Measurements from ENCODE around the gene NEURL1.

The NEURL1 gene

DNA sequence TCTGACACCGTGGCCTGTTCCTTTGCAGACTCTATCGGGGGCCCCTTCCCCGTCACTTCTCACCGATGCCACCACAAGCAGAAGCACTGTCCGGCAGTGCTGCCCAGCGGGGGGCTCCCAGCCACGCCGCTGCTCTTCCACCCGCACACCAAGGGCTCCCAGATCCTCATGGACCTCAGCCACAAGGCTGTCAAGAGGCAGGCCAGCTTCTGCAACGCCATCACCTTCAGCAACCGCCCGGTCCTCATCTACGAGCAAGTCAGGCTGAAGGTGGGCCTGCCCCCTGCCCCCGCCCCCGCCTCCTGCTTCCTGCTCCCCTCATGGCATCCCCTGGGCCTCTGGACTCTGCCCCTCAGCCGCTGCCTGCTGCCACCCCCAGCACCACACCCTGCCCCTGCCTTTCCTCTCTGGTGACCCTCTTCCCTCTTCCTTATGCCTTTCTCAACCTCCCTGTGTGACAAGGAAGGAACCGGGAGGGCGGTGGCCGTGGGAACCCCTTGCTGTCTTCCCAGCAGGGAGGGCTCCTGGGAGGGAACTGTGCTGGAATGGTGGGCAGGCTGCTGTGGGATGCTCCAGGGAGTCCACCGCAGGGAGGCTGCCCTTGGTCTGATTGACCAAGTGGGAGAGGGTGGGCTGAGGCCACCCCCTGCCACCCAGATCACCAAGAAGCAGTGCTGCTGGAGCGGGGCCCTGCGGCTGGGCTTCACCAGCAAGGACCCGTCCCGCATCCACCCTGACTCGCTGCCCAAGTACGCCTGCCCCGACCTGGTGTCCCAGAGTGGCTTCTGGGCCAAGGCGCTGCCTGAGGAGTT lies 77.5 kb downstream of the NEURL1 start:
- TF ChIP-seq, protein P1, sequence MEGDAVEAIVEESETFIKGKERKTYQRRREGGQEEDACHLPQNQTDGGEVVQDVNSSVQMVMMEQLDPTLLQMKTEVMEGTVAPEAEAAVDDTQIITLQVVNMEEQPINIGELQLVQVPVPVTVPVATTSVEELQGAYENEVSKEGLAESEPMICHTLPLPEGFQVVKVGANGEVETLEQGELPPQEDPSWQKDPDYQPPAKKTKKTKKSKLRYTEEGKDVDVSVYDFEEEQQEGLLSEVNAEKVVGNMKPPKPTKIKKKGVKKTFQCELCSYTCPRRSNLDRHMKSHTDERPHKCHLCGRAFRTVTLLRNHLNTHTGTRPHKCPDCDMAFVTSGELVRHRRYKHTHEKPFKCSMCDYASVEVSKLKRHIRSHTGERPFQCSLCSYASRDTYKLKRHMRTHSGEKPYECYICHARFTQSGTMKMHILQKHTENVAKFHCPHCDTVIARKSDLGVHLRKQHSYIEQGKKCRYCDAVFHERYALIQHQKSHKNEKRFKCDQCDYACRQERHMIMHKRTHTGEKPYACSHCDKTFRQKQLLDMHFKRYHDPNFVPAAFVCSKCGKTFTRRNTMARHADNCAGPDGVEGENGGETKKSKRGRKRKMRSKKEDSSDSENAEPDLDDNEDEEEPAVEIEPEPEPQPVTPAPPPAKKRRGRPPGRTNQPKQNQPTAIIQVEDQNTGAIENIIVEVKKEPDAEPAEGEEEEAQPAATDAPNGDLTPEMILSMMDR (IDR thresholded peaks at IDR 0.05; ENCODE audit: low read depth, low read length, missing control alignments), result no peak
- Histone ChIP-seq H3K27me3 (replicated peaks) (peaks cover 45% of the 10 kb centered on the region), H3K4me3 (ENCODE audit: low read depth, low read length) (no peak overlapping the region), H3K36me3 (replicated peaks) (no peaks in the 10 kb centered on the region), H3K27ac (no peak overlapping the region)
- in situ Hi-C loops (cut with HindIII; ENCODE audit: low pct_ligation_motif_present, low sequenced_read_pairs), result no loop called here
- DNase-seq, result no peak

DNA sequence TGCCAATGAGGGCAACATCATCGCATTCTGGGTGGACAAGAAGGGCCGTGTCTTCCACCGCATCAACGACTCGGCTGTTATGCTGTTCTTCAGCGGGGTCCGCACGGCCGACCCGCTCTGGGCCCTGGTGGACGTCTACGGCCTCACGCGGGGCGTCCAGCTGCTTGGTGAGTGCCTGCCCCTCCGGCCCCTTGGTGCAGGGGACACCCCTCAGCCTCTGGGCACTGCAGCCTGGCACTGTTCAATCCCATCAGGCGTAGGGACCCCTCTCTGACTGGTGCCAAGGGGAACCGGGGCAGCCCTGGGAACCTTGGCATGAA lies 78.1 kb downstream of the NEURL1 start:
- peaks cover 41% of the 10 kb centered on the region for H3K27me3 ChIP-seq (replicated peaks)
- no peaks in the 10 kb centered on the region for H3K36me3 ChIP-seq (replicated peaks)
- in situ Hi-C loops (cut with HindIII; ENCODE audit: low pct_ligation_motif_present, low sequenced_read_pairs), result no loop called here
- TF ChIP-seq, protein P1 (IDR thresholded peaks at IDR 0.05; ENCODE audit: low read depth, low read length, missing control alignments), result no peak
- H3K4me3 ChIP-seq (ENCODE audit: low read depth, low read length), result no peak overlapping the region
- H3K27ac ChIP-seq, result no peak overlapping the region
- no peak for DNase-seq

DNA sequence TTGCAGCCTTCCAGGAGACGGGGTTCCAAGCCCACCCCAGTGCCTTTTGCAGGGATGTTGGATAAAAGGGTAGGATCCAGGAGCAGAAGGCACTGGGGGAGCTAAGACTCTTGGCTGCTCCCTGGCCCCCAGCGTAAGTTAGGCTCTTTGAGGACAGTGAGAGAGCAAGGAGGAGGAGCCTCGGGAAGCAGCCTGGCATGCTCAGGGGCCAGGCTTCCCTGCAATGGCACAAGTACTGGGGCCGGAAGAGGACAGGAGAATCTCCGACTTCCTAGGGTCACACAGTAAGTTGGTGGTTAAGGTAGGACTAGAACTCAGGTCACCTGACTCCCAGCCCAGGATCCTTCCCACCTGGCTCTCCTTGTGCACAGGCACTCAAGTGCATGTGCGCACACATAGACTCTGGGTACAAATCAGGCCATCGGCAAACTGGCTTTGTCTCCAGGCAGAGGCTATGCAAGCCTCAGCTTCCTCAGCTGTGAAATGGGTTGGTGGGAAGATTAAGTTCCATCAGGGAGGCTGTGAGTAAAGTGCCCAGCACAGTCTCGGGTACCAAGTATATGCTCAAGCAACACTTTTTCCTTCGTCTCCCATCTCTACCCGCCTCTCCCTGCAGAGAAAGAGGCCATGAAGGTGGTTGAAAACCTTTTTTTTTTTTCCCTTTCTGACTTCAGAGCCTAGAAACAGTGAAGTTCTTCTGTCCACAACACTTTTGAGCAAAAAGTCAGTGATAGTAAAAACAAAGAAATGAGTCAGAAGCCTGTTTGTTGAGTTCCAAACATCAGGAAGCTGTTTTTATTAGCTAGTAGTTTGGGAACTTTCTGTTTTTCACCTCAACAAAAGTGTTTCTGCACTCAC lies 79.1 kb downstream of the NEURL1 start:
- Histone ChIP-seq H3K4me3 (ENCODE audit: low read depth, low read length) (no peak overlapping the region), H3K27me3 (replicated peaks) (peaks cover 45% of the 10 kb centered on the region), H3K27ac (no peak overlapping the region), H3K36me3 (replicated peaks) (no peaks in the 10 kb centered on the region)
- in situ Hi-C loops (cut with HindIII; ENCODE audit: low pct_ligation_motif_present, low sequenced_read_pairs), result no loop called here
- DNase-seq, result no peak
- TF ChIP-seq, protein P1 (IDR thresholded peaks at IDR 0.05; ENCODE audit: low read depth, low read length, missing control alignments), result no peak

DNA sequence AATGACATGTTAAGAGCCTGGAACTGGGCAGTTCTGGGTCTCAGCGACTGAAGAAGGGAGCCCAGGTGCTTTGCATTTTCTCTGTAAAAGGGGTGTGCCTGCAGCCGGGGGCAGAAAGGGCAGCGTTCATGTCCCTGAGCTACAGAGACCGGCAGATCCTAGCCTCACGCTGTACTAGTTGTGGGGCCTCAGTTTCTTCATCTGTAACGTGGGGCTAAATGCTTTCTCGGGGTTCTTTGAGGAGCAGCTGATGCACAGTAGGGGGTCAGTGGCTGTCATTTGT lies 79.6 kb downstream of the NEURL1 start:
- H3K27me3 ChIP-seq (replicated peaks), result peaks cover 48% of the 10 kb centered on the region
- TF ChIP-seq, protein P1 (IDR thresholded peaks at IDR 0.05; ENCODE audit: low read depth, low read length, missing control alignments), result no peak
- no peaks in the 10 kb centered on the region for H3K36me3 ChIP-seq (replicated peaks)
- H3K27ac ChIP-seq, result no peak overlapping the region
- in situ Hi-C loops (cut with HindIII; ENCODE audit: low pct_ligation_motif_present, low sequenced_read_pairs), result no loop called here
- no peak overlapping the region for H3K4me3 ChIP-seq (ENCODE audit: low read depth, low read length)
- no peak for DNase-seq

DNA sequence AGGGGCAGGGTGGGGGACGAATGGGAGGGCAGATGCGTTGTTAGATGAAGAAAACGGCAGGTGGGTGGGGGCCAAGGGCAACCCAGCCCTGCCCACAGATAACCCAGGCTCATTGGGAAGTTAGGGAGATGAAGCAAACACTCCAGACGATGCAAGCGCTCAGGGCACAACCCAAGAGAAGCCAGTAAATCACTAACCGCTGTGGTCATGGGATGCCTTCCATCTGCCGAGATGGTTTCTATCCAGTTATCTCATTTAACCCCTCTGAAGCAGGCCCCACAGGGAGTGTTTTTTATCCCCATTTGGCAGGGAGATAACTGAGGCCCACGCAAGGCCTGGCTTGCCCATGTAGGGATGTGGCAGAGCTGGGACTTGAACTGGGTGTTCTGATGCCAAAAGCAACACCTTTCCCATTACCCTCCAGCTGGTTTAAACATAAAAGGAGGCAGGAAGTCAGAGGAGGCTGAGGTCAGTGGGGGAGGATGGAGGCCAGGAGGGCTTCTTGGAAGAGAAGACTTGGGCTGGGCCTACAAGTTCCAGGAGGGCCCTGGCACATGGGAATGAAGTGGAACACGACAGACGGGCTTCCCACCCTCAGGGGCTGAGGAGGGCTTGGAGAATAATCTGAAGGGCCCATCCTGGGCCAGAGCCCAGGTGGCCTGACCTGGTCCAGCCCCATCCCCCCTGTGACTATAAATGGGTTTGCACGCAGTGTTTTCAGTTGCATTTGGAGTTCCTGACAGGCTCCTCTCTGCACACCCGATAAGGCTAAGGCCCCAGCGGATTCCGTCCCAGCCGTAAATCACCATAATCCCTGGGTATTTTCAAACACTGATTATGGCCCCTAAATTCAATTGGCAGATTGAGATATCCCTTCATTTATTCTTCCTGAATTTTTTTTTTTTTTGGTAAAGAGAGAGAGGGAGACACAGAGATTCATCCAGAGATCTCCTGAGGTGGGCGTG lies 80.9 kb downstream of the NEURL1 start:
- Histone ChIP-seq H3K27me3 (replicated peaks) (peaks cover 53% of the 10 kb centered on the region), H3K36me3 (replicated peaks) (no peaks in the 10 kb centered on the region), H3K4me3 (ENCODE audit: low read depth, low read length) (no peak overlapping the region), H3K27ac (no peak overlapping the region)
- no peak for DNase-seq
- in situ Hi-C loops (cut with HindIII; ENCODE audit: low pct_ligation_motif_present, low sequenced_read_pairs), result no loop called here
- TF ChIP-seq, protein P1 (IDR thresholded peaks at IDR 0.05; ENCODE audit: low read depth, low read length, missing control alignments), result no peak
